ENCODE results near the gene TMEM184C. TPM values are rescaled to one million over a fixed set of nuclear protein-coding genes. Genes with fewer than 3 reads are reported as not detected.

The TMEM184C gene
- total and polyA plus RNA-seq, 2 of the 8 experiments (the other 6 are each of a cell fraction or from before 2014, with no cell fraction given), result 11.1 to 42.4 TPM

GRCh38 chr4:147620315-147620714, 3.1 kb downstream of the TMEM184C start:
- no peak overlapping the region for H4K8ac ChIP-seq (ENCODE audit: extremely low read depth, insufficient read depth, low read length)
- H2BK20ac ChIP-seq (ENCODE audit: low read length), result no peak overlapping the region
- no peak overlapping the region for H3K56ac ChIP-seq (replicated peaks; ENCODE audit: insufficient read length, low read depth, low read length)
- FAIRE-seq (no peak), DNase-seq (ENCODE audit: low read depth in 1 of 2, low spot score in 2 of 2) (no peak)
- no peak overlapping the region for H2BK120ac ChIP-seq (replicated peaks; ENCODE audit: low read depth, low read length)
- H3K23me2 ChIP-seq (ENCODE audit: low read depth, low read length), result peaks cover 5% of the 10 kb centered on the region
- 89% methylated on average over 2 of the region's 2 CpGs; no CpG with 5 or more reads in 1 of the 2 experiments for WGBS, 2 experiments (ENCODE audit: extremely low coverage in 1 of 2, insufficient coverage in 1 of 2, insufficient read length in 1 of 2, insufficient replicate concordance in 2 of 2, low coverage in 1 of 2, low lambda C conversion rate in 2 of 2, missing lambda C conversion rate in 1 of 2)
- H3K23ac ChIP-seq (ENCODE audit: insufficient read length), result no peak overlapping the region
- H2BK15ac ChIP-seq (ENCODE audit: low read length), result no peak overlapping the region
- no peak overlapping the region for H3K27ac ChIP-seq (ENCODE audit: low read depth, low read length)
- H3K36me3 ChIP-seq (ENCODE audit: control insufficient read depth in 2 of 4, insufficient read depth in 4 of 4, low read length in 3 of 4), result peaks cover 0 to 37% (median 6%) of the 10 kb centered on the region in 4 experiments; a peak in 4 of 8 replicates
- no peak overlapping the region for H3K18ac ChIP-seq (ENCODE audit: extremely low read depth, low read length)
- peaks cover 8 to 55% of the 10 kb centered on the region in 2 experiments for H3K79me2 ChIP-seq (ENCODE audit: control insufficient read depth in 1 of 2, insufficient read depth in 2 of 2, low read length in 2 of 2)
- peak overlapping the region in 1 of 2 experiments; percentile 27; a peak in 2 of 4 replicates for H3K4me2 ChIP-seq (ENCODE audit: insufficient read depth in 1 of 2, low read depth in 2 of 2, low read length in 2 of 2)
- no peak overlapping the region for H2AK5ac ChIP-seq (ENCODE audit: low read depth, low read length)
- ChIA-PET POLR2A (ENCODE audit: partially characterized antibody) (interaction anchor here (0.6 to 0.7 kb wide), 2 partner anchors 10 to 210 kb away, joined by 4 read pairs; no protein-coding TSS in a partner anchor), CTCF (ENCODE audit: partially characterized antibody) (interaction anchor here (0.7 to 2.0 kb wide), 2 partner anchors 61 to 245 kb away, joined by 3 to 4 read pairs; no protein-coding TSS in a partner anchor)
- H3K4me1 ChIP-seq (replicated peaks in 1 of 4; ENCODE audit: control insufficient read depth in 3 of 4, insufficient read depth in 4 of 4, low read length in 3 of 4), result peaks cover 0 to 5% (median 4%) of the 10 kb centered on the region in 4 experiments; a peak in 3 of 7 replicates
- no peak overlapping the region for H4K91ac ChIP-seq (replicated peaks; ENCODE audit: insufficient read length, low read length)
- H3K27me3 ChIP-seq (replicated peaks in 1 of 4; ENCODE audit: control insufficient read depth in 3 of 4, extremely low read depth in 1 of 4, insufficient read depth in 3 of 4, low read length in 3 of 4), result no peaks in the 10 kb centered on the region
- H3K4me3 ChIP-seq (ENCODE audit: extremely low read depth in 1 of 4, insufficient read depth in 2 of 4, low read depth in 3 of 4, low read length in 4 of 4), result no peak overlapping the region
- H4K5ac ChIP-seq (ENCODE audit: insufficient read length, low read depth, low read length), result no peak overlapping the region
- H3K9ac ChIP-seq (replicated peaks in 1 of 4; ENCODE audit: extremely low read depth in 1 of 4, low read depth in 3 of 4, low read length in 3 of 4), result no peak overlapping the region
- no peaks in the 10 kb centered on the region for H3K9me3 ChIP-seq (ENCODE audit: insufficient read depth in 2 of 2, low read depth in 1 of 2, low read length in 1 of 2)
- H2AFZ ChIP-seq (ENCODE audit: low read length), result no peak overlapping the region
- peaks cover 5% of the 10 kb centered on the region; the same call in 1 of the 2 replicates for H3K79me1 ChIP-seq (ENCODE audit: low read depth, low read length)
- H2BK12ac ChIP-seq (ENCODE audit: low read depth, low read length), result no peak overlapping the region
- no peak overlapping the region for H2BK5ac ChIP-seq (ENCODE audit: low read depth, low read length)
- peaks cover 0 to 3% of the 10 kb centered on the region in 2 experiments for H4K20me1 ChIP-seq (replicated peaks in 1 of 2; ENCODE audit: control insufficient read depth in 1 of 2, insufficient read depth in 2 of 2, low read length in 2 of 2)
- H3K4ac ChIP-seq (replicated peaks; ENCODE audit: insufficient read length, low read depth, low read length), result no peak overlapping the region
- no peak overlapping the region for H3K14ac ChIP-seq (ENCODE audit: insufficient read length)
- TF ChIP-seq GABPA (IDR thresholded peaks at IDR 0.05; ENCODE audit: borderline replicate concordance, insufficient read depth, low read length) (no peak), SIRT6 (IDR thresholded peaks at IDR 0.05; ENCODE audit: low read length) (no peak), TEAD4 (IDR thresholded peaks at IDR 0.05; ENCODE audit: low read depth, low read length) (no peak), TBP (IDR thresholded peaks at IDR 0.05; ENCODE audit: low read depth, low read length) (no peak), MAFK (IDR thresholded peaks at IDR 0.05; ENCODE audit: low read depth, low read length) (no peak), CEBPB (IDR thresholded peaks at IDR 0.05; ENCODE audit: low read depth, low read length) (no peak), TAF7 (optimal IDR thresholded peaks at IDR 0.05; ENCODE audit: borderline replicate concordance, low read depth, low read length) (no peak), KDM4A (IDR thresholded peaks at IDR 0.05; ENCODE audit: low read depth, low read length, severe bottlenecking) (no peak), CBX8 (IDR thresholded peaks at IDR 0.05; ENCODE audit: borderline replicate concordance, low read depth, low read length) (no peak), RBBP5 (IDR thresholded peaks at IDR 0.05; ENCODE audit: borderline replicate concordance, low read depth, low read length) (no peak), SUZ12 (IDR thresholded peaks at IDR 0.05; ENCODE audit: low read length) (no peak), SP4 (IDR thresholded peaks at IDR 0.05; ENCODE audit: low read length) (no peak), E2F6 (IDR thresholded peaks at IDR 0.05) (no peak)

Measured in H1 (cell line).